ENCODE results near the gene KCNN4.

DNA sequence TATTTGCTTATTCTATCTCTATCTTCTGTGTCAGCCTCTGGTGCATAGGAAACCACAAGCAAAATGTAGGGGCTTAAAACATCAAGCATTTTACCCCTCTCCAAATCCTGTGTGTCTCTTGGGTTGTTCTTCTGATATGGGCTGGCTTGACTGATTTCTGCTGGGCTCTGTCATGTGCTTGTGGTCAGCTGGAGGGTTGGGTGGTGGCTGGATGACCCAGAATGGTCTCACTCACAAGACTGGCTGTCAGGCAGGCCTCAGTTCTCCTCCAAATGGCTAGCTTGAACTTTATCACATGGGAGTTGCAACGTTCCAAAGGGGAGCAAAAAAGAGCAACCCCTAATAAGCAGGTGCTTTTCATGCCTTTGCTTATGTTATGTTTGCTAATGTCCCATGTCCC is 31.1 kb upstream of the KCNN4 start:
- TF ChIP-seq CTCF (conservative IDR thresholded peaks at IDR 0.05; ENCODE audit: low read length) (no peak), EZH2phosphoT487 (IDR thresholded peaks at IDR 0.05; ENCODE audit: borderline replicate concordance, low read depth, low read length) (no peak)
